Suprapubic skin (tissue), 4 donors: ENCODE measurements around the gene CMAS. TPM values are rescaled to one million over a fixed set of nuclear protein-coding genes. Genes with fewer than 3 reads are reported as not detected.

Experiments used
- DNase-seq, 2 donors: peaks; one replicate each; pipeline ENCODE4 v3.0.0-alpha.2; 2019; ENCODE audit warnings: low spot score in 2 of 2
- H3K27ac ChIP-seq: fragments of 200-600 bp; sonication (generic); one replicate; pipeline ENCODE4 v1.5.1; 2019
- H3K27me3 ChIP-seq: fragments of 200-600 bp; sonication (generic); one replicate; pipeline ENCODE4 v1.5.1; 2019
- H3K36me3 ChIP-seq: fragments of 200-600 bp; sonication (generic); one replicate; pipeline ENCODE4 v1.5.1; 2019
- H3K4me1 ChIP-seq: fragments of 200-600 bp; sonication (generic); one replicate; pipeline ENCODE4 v1.5.1; 2019
- H3K4me3 ChIP-seq: fragments of 200-600 bp; sonication (generic); one replicate; pipeline ENCODE4 v1.5.1; 2019; ENCODE audit warnings: mild to moderate bottlenecking
- H3K9me3 ChIP-seq: fragments of 200-600 bp; sonication (generic); one replicate; pipeline ENCODE4 v1.5.1; 2019
- CTCF ChIP-seq, 2 donors: fragments of 200-600 bp in 1 of 2; fragments of 450-650 bp in 1 of 2; sonication (generic) in 1 of 2; IDR thresholded peaks; one replicate each; pipeline ENCODE4 v1.5.1; 2016 to 2019; ENCODE audit warnings: antibody characterized with exemption in 2 of 2, mild to moderate bottlenecking in 1 of 2, moderate library complexity in 1 of 2
- EP300 ChIP-seq: sonication (generic); formaldehyde crosslinking; IDR thresholded peaks from one replicate; pipeline ENCODE4 v1.6.1; 2017; ENCODE audit warnings: antibody characterized with exemption
- POLR2A ChIP-seq, 2 donors: fragments of 450-650 bp; IDR thresholded peaks; one replicate each; pipeline ENCODE4 v1.6.1; 2017; ENCODE audit warnings: antibody characterized with exemption in 2 of 2, mild to moderate bottlenecking in 2 of 2, moderate library complexity in 2 of 2
- POLR2AphosphoS5 ChIP-seq, 3 donors: sonication (generic); formaldehyde crosslinking; IDR thresholded peaks; one replicate each; pipeline ENCODE4 v1.6.1; 2017; ENCODE audit warnings: antibody characterized with exemption in 3 of 3
- WGBS: methylation state at CpG from one replicate; pipeline ENCODE4 v1.1.5; 2018; 5-methylcytosine and 5-hydroxymethylcytosine counted together
- total RNA-seq, 4 donors: library from RNA; depleted of rRNA; stranded (reverse); fragments of >200 nt; gene quantifications; one replicate each; pipeline ENCODE4 v1.1.0, GENCODE V29; 2016

The CMAS gene
- total RNA-seq, 4 donors from 2014 or later, result 20.3 to 25.8 (median 22.9) TPM

GRCh38 chr12:22039361-22039760, 6.7 kb upstream of the CMAS start:
- H3K27me3 ChIP-seq, result no peaks in the 10 kb centered on the region
- H3K27ac ChIP-seq, result no peak overlapping the region
- no peaks in the 10 kb centered on the region for H3K9me3 ChIP-seq
- no peak for TF ChIP-seq POLR2AphosphoS5 (IDR thresholded peaks at IDR 0.05)
- no peak for TF ChIP-seq POLR2A (IDR thresholded peaks at IDR 0.05)
- TF ChIP-seq EP300, result no peak
- TF ChIP-seq CTCF (IDR thresholded peaks at IDR 0.05), result no peak
- H3K36me3 ChIP-seq, result no peaks in the 10 kb centered on the region
- H3K4me1 ChIP-seq, result no peaks in the 10 kb centered on the region
- no peak for DNase-seq
- no peak overlapping the region for H3K4me3 ChIP-seq
- WGBS, result 82% methylated on average over 4 of the region's 4 CpGs

- Histone ChIP-seq H3K36me3 (no peaks in the 10 kb centered on the region), H3K27me3 (no peaks in the 10 kb centered on the region), H3K9me3 (no peaks in the 10 kb centered on the region), H3K4me1 (peaks cover 15% of the 10 kb centered on the region), H3K27ac (no peak overlapping the region), H3K4me3 (no peak overlapping the region)
- 85% methylated on average over 9 of the region's 9 CpGs for WGBS
- no peak for DNase-seq
- TF ChIP-seq POLR2A (IDR thresholded peaks at IDR 0.05) (no peak), EP300 (no peak), POLR2AphosphoS5 (IDR thresholded peaks at IDR 0.05) (no peak), CTCF (IDR thresholded peaks at IDR 0.05) (no peak)
These were observed 2.9 kb upstream of the CMAS start for GRCh38 chr12:22042976-22043669.

GRCh38 chr12:22043943-22044342, 2.1 kb upstream of the CMAS start:
- DNase-seq, result no peak
- Histone ChIP-seq H3K36me3 (no peaks in the 10 kb centered on the region), H3K27me3 (no peaks in the 10 kb centered on the region), H3K4me1 (peaks cover 21% of the 10 kb centered on the region), H3K4me3 (no peak overlapping the region), H3K27ac (no peak overlapping the region), H3K9me3 (no peaks in the 10 kb centered on the region)
- WGBS, result 87% methylated on average over 2 of the region's 2 CpGs
- TF ChIP-seq EP300 (no peak), CTCF (IDR thresholded peaks at IDR 0.05) (no peak), POLR2AphosphoS5 (IDR thresholded peaks at IDR 0.05) (no peak), POLR2A (IDR thresholded peaks at IDR 0.05) (no peak)

- Histone ChIP-seq H3K36me3 (no peaks in the 10 kb centered on the region), H3K27ac (no peak overlapping the region), H3K4me1 (peaks cover 21% of the 10 kb centered on the region), H3K9me3 (no peaks in the 10 kb centered on the region), H3K4me3 (no peak overlapping the region), H3K27me3 (no peaks in the 10 kb centered on the region)
- no peak for DNase-seq
- no peak for TF ChIP-seq CTCF (IDR thresholded peaks at IDR 0.05)
- TF ChIP-seq POLR2AphosphoS5 (IDR thresholded peaks at IDR 0.05), result no peak
- TF ChIP-seq EP300, result no peak
- TF ChIP-seq POLR2A (IDR thresholded peaks at IDR 0.05), result no peak
- WGBS, result 42% methylated on average over 2 of the region's 2 CpGs
These were observed 1.6 kb upstream of the CMAS start for GRCh38 chr12:22044391-22044790.

- WGBS, result 11% methylated on average over 6 of the region's 6 CpGs
- no peak for TF ChIP-seq CTCF (IDR thresholded peaks at IDR 0.05)
- TF ChIP-seq EP300, result no peak
- TF ChIP-seq POLR2A (IDR thresholded peaks at IDR 0.05), result no peak
- TF ChIP-seq POLR2AphosphoS5 (IDR thresholded peaks at IDR 0.05), result no peak
- H3K36me3 ChIP-seq, result no peaks in the 10 kb centered on the region
- no peaks in the 10 kb centered on the region for H3K27me3 ChIP-seq
- H3K27ac ChIP-seq, result peak overlapping the region; percentile 93
- H3K9me3 ChIP-seq, result no peaks in the 10 kb centered on the region
- no peak for DNase-seq
- peak overlapping the region; percentile 100 for H3K4me3 ChIP-seq
- peaks cover 41% of the 10 kb centered on the region for H3K4me1 ChIP-seq
These were observed 961 bp downstream of the CMAS start for GRCh38 chr12:22046968-22047390.
